KMS-11 (cell line): ENCODE measurements around the gene LSM3.

ENCODE experiments used
- H2AFZ ChIP-seq: fragments of 200-600 bp; sonication (generic); 2 replicates; pipeline ENCODE4 v1.6.1; 2016; ENCODE audit warnings: antibody characterized with exemption, mixed run types, low read depth
- H3K27ac ChIP-seq: fragments of 200-600 bp; sonication (generic); 2 replicates; pipeline ENCODE4 v1.6.1; 2016; ENCODE audit warnings: mild to moderate bottlenecking, mixed run types
- H3K27me3 ChIP-seq: fragments of 200-600 bp; sonication (generic); 2 replicates; pipeline ENCODE4 v1.6.1; 2017; ENCODE audit warnings: mild to moderate bottlenecking, low read depth, mixed run types, moderate library complexity; ENCODE audit not compliant: insufficient read depth
- H3K36me3 ChIP-seq: fragments of 200-600 bp; sonication (generic); 2 replicates; pipeline ENCODE4 v1.6.1; 2017; ENCODE audit warnings: mild to moderate bottlenecking, mixed run types; ENCODE audit not compliant: insufficient read depth
- H3K4me1 ChIP-seq: fragments of 200-600 bp; sonication (generic); 2 replicates; pipeline ENCODE4 v1.6.1; 2016; ENCODE audit warnings: mild to moderate bottlenecking, low read depth, mixed run types; ENCODE audit not compliant: poor library complexity, severe bottlenecking
- H3K4me2 ChIP-seq: fragments of 200-600 bp; sonication (generic); 2 replicates; pipeline ENCODE4 v1.7.0; 2016; ENCODE audit warnings: mild to moderate bottlenecking, mixed run types
- H3K4me3 ChIP-seq: fragments of 200-600 bp; sonication (generic); IDR thresholded peaks from 2 replicates; pipeline ENCODE4 v1.6.1; 2017; ENCODE audit warnings: low read depth, low read length, mixed read lengths; ENCODE audit not compliant: insufficient read depth
- H3K79me2 ChIP-seq: fragments of 200-600 bp; sonication (generic); 2 replicates; pipeline ENCODE4 v1.6.1; 2016; ENCODE audit warnings: low read depth, mixed run types; ENCODE audit not compliant: insufficient read depth
- H3K9ac ChIP-seq: fragments of 200-600 bp; sonication (generic); 2 replicates; pipeline ENCODE4 v1.6.1; 2016; ENCODE audit warnings: mild to moderate bottlenecking, mixed run types
- H4K20me1 ChIP-seq: fragments of 200-600 bp; sonication (generic); 2 replicates; pipeline ENCODE4 v1.6.1; 2016; ENCODE audit warnings: mild to moderate bottlenecking, mixed run types; ENCODE audit not compliant: insufficient read depth
- TF ChIP-seq, protein P1 (sequence below): fragments of 200-600 bp; sonication (generic); conservative IDR thresholded peaks from 2 replicates; pipeline ENCODE4 v1.6.1; 2017; ENCODE audit warnings: low read depth, mild to moderate bottlenecking, antibody characterized with exemption, low read length, moderate library complexity, mixed read lengths

The LSM3 gene

GRCh38 chr3:14200841-14201240 lies 22.2 kb downstream of the LSM3 start:
- Histone ChIP-seq H3K9ac (no peak overlapping the region), H3K4me1 (no peaks in the 10 kb centered on the region), H2AFZ (no peak overlapping the region), H3K79me2 (no peaks in the 10 kb centered on the region), H3K27me3 (no peaks in the 10 kb centered on the region), H3K4me3 (no peak overlapping the region), H4K20me1 (no peaks in the 10 kb centered on the region), H3K4me2 (no peak overlapping the region), H3K36me3 (no peaks in the 10 kb centered on the region), H3K27ac (no peak overlapping the region)
- TF ChIP-seq, protein P1, sequence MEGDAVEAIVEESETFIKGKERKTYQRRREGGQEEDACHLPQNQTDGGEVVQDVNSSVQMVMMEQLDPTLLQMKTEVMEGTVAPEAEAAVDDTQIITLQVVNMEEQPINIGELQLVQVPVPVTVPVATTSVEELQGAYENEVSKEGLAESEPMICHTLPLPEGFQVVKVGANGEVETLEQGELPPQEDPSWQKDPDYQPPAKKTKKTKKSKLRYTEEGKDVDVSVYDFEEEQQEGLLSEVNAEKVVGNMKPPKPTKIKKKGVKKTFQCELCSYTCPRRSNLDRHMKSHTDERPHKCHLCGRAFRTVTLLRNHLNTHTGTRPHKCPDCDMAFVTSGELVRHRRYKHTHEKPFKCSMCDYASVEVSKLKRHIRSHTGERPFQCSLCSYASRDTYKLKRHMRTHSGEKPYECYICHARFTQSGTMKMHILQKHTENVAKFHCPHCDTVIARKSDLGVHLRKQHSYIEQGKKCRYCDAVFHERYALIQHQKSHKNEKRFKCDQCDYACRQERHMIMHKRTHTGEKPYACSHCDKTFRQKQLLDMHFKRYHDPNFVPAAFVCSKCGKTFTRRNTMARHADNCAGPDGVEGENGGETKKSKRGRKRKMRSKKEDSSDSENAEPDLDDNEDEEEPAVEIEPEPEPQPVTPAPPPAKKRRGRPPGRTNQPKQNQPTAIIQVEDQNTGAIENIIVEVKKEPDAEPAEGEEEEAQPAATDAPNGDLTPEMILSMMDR, result no peak

GRCh38 chr3:14201940-14202684 lies 23.5 kb downstream of the LSM3 start:
- Histone ChIP-seq H3K4me2 (no peak overlapping the region), H3K27me3 (no peaks in the 10 kb centered on the region), H3K27ac (no peak overlapping the region), H3K9ac (no peak overlapping the region), H2AFZ (no peak overlapping the region), H4K20me1 (no peaks in the 10 kb centered on the region), H3K36me3 (no peaks in the 10 kb centered on the region), H3K79me2 (no peaks in the 10 kb centered on the region), H3K4me1 (no peaks in the 10 kb centered on the region), H3K4me3 (no peak overlapping the region)
- TF ChIP-seq, protein P1, result no peak

DNA sequence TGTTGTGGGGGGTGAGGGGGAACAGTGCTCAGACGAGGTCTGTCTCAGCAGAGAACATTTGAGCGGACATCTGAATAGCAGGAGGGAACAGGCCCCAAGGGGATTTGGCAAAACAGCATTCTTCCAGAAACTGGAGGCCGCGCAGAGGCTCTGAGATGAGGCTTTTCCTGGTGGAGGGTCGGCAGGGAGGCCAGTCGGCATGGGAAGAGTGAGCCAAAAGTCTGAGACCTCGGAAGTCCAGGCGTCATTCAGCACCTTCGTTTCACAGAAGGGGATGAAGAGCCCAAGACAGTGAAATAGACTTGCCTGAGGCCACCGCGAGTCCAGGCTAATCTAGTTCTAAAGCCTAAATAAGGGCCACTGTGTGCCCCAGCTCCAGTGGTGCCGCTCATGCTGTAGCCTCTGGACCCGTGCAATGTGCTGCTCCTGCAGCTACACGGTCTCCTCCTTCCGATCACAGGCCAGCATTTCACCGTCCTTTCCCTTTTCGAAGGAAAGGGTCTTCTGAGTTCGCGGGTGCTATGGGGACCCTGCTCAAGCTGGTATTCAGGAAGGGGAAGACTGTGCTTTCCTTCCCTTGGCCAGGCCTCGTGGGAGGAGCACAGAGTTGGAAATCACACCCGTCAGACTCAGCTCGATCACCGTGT lies 24.4 kb downstream of the LSM3 start:
- no peak overlapping the region for H3K4me3 ChIP-seq
- no peak overlapping the region for H3K27ac ChIP-seq

GRCh38 chr3:14203521-14204079 lies 25.0 kb downstream of the LSM3 start:
- Histone ChIP-seq H3K27me3 (no peaks in the 10 kb centered on the region), H3K4me3 (no peak overlapping the region), H3K27ac (no peak overlapping the region), H2AFZ (no peak overlapping the region), H3K4me1 (no peaks in the 10 kb centered on the region), H4K20me1 (no peaks in the 10 kb centered on the region), H3K4me2 (no peak overlapping the region), H3K79me2 (no peaks in the 10 kb centered on the region), H3K9ac (no peak overlapping the region), H3K36me3 (no peaks in the 10 kb centered on the region)
- TF ChIP-seq, protein P1, result peak; percentile 79

More for the DNA sequence above, 24.4 kb downstream of the LSM3 start:
- Histone ChIP-seq H3K27me3 (no peaks in the 10 kb centered on the region), H3K9ac (no peak overlapping the region), H3K4me2 (no peak overlapping the region), H4K20me1 (no peaks in the 10 kb centered on the region), H3K36me3 (no peaks in the 10 kb centered on the region), H3K79me2 (no peaks in the 10 kb centered on the region), H3K4me1 (no peaks in the 10 kb centered on the region), H2AFZ (no peak overlapping the region)
- TF ChIP-seq, protein P1, result no peak
